Stimulated activated CD8-positive, alpha-beta memory T cell treated with anti-CD3 and anti-CD28 coated beads, Interleukin-15, amount 100 ng/mL, for 24 hours (primary cell): Measurements from ENCODE around the gene PIAS1.
"Not testable (repeated sequence)": the region's sequence is repeated elsewhere in the genome, so short reads cannot be mapped to it uniquely, and the experiment has no call there.

Experiments used
- DNase-seq: peaks from one replicate; pipeline ENCODE4 v3.0.0-alpha.2; 2020; ENCODE audit warnings: low read depth

The PIAS1 gene

DNA sequence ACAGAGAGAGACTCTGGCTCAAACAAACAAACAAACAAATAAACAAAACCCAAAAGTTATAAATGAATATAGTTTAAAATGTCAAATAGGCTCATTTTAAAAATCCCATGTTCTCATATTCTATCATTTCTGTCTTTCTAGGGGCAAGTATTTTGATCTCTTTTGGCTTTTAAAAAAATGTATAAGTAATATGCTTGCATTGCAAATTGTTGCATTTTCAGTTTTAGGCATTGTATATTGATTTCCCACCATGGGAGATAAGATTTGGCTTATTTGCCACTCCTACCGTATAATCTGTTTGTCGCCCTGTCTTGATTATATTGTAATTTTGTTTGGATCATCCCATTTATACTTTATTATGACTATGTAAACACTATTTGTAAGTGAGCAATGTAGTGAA lies 70.6 kb downstream of the PIAS1 start:
- no peak for DNase-seq

DNA sequence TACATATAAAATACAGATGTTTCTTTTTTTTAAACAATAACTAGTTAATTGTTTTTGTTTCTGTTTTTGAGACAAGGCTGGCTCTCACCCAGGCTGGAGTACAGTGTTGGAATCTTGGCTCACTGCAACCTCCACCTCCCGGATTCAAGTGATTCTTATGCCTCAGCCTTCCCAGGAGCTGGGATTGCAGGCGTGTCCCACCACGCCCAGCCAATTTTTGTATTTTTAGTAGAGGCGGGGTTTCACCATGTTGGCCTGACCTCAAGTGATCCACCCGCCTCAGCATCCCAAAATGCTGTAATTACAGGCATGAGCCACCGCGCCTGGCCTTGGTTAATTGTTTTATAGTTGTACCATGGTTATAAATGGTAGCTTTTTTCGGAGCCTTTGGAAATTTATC lies 72.3 kb downstream of the PIAS1 start:
- no peak for DNase-seq

DNA sequence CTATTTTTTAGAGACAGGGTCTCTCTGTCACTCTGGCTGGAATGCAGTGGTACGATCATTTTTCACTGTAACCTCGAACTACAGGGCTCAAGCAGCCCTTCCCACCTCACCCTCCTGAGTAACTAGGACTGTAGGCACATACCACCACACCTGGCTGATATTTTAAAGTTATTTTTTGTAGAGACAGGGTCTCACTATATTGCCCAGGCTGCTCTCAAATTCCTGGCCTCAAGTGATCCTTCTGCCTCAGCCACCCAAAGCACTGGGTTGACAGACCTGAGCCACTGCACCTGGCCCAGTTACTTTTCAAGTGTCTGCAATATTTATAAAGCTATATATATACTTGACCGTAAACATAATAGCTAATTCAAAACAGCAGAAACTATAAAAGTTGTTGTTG lies 75.0 kb downstream of the PIAS1 start:
- no peak for DNase-seq

GRCh38 chr15:68130851-68131250 lies 76.7 kb downstream of the PIAS1 start:
- no peak for DNase-seq

DNA sequence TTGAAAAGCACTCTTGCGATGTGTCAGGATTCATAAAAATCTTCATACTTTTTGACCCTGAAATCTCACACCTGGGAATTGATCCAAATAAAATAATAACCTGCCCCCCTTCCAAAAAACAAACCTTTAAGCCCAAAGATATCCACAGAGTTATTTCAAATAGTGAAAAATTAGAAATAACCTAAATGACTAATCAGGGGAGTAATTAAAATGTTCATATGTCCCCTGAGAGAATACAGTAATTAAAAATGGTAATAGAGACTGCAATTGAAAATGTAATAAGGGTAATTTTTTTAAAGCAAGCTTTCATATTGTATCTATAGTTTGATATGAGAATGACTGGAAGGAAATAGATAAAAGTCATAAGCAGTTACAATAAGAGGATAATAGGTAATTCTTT lies 83.0 kb downstream of the PIAS1 start:
- DNase-seq = no peak

- no peak for DNase-seq
These were observed 89.0 kb downstream of the PIAS1 start for GRCh38 chr15:68143129-68143528.

GRCh38 chr15:68143785-68144184 lies 89.7 kb downstream of the PIAS1 start:
- no peak for DNase-seq

DNA sequence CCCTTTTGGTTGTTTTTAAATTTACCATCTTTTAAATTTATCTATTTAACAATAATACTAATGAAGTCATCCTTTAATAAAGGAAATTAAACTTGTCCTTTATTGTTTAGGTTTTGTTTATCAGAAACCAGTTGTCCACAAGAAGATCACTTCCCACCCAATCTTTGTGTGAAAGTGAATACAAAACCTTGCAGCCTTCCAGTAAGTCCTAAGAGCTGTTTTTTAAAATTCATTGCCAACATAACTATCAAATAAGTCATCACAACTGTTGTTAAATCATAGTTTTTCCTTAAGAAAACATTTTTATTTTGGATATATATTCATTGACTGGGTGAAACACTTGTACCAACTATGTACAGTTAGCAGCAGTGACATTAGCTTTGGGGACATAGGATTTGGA lies 91.6 kb downstream of the PIAS1 start:
- DNase-seq = no peak

DNA sequence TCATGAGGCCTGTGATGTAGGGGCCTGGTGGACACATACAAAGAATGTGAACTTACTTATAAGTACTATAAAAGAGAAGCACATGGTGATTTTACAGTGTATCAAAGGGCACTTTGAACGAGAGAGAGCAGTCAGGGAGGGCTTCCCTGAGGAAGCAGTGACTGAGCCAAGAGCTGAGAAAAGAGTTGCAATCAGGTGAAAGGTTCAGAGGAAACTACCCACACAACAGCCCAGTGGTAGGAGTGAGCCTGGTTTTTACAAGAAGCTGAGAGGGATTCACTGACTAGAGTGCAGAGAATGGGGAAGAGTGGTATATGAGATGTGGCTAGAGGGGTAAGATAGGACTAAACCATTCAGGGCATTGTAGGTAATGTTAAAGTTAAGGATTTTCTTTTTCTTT lies 93.9 kb downstream of the PIAS1 start:
- DNase-seq = no peak

- no peak for DNase-seq
These were observed 94.9 kb downstream of the PIAS1 start for GRCh38 chr15:68149059-68149458.

- DNase-seq = no peak
These were observed 96.1 kb downstream of the PIAS1 start for GRCh38 chr15:68150187-68150586.

DNA sequence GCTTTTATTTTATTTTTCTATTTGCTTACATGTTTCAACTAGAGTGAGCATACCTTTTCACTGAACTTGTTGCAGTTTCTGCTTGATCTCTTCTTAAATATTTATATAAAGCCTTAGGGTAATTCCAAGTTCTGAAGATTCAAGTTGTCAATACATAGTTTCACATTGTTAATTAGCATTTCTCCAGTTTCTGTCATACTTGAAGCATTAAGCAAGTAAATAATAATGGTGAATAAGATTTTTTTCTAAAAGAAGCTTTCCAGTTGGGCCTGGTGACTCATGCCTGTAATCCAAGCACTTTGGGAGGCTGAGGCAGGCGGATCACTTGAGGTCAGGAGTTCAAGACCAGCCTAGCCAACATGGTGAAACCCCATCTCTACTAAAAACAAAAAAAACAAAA lies 97.2 kb downstream of the PIAS1 start:
- DNase-seq = no peak

GRCh38 chr15:68152342-68152741 lies 98.2 kb downstream of the PIAS1 start:
- DNase-seq = no peak

GRCh38 chr15:68154923-68155559 lies 100.9 kb downstream of the PIAS1 start:
- no peak for DNase-seq

DNA sequence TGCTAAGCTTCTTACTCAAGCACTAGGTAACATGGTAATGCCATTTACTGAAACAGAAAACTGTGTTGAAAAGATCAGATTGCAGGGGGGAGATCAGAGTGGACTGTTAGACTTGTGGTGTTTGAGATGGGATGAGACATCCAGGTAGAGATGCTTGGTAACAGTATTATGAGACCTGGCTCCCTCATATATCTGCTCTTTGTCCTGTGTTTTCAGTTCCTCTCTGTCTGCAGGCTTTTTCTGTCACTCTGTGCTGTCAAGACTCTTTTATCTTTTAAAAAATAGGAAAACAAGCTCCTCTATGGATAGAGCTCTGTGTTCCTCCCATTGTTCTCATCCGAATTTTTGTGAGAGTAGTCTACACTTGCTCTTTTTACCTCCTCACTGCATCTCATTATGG lies 103.0 kb downstream of the PIAS1 start:
- DNase-seq = no peak

DNA sequence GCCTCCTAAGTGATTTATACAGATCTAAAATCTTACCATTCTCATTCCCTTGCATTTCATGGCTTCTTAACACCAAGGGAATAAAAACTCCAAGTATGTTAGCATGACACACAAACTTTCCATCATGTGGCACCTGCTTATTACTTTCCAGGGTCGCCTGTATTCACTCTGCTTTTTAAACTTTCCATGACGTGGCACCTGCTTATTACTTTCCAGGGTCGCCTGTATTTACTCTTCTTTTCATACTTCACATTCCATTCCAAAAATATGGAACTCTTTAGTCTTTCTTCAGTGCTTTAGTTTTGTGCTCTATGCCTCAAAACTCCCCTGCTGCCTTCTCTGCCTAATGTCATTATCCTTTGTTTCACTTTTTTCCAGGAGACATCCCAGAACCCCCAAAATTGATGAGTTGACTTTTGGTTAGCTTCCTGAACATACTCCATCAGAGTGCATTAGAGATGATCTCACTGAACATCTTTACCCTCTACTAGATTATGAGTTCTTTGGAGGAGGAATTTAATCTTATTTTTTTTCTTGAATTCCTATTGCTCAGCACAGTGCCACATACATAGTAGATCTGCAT lies 104.0 kb downstream of the PIAS1 start:
- no peak for DNase-seq

DNA sequence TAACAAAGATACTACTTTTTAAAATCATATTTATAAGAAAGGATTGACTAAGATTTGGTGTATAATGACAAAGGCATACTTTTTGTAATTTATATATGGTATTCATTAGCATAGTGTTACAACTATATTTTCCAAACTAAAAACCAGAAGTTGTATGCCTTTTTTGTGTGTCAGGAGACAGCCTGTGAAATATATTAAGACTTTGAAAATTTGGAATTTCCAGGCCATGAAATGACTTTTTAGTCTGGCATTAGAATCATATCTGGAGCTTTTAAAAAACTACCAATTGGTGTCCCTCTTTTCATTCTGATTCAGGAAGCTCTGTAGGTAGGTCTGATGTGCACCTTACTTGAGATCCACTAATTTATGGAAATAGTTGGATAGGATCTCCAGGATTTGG lies 109.1 kb downstream of the PIAS1 start:
- no peak for DNase-seq

- no peak for DNase-seq
These were observed 112.7 kb downstream of the PIAS1 start for GRCh38 chr15:68166847-68167246.

GRCh38 chr15:68172037-68172436 lies 117.9 kb downstream of the PIAS1 start:
- not testable (repeated sequence) for DNase-seq

- DNase-seq = no peak
These were observed 119.0 kb downstream of the PIAS1 start for GRCh38 chr15:68173119-68173518.

GRCh38 chr15:68175526-68175925 lies 121.4 kb downstream of the PIAS1 start:
- no peak for DNase-seq

- DNase-seq = no peak
These were observed 122.5 kb downstream of the PIAS1 start for GRCh38 chr15:68176601-68177000.

DNA sequence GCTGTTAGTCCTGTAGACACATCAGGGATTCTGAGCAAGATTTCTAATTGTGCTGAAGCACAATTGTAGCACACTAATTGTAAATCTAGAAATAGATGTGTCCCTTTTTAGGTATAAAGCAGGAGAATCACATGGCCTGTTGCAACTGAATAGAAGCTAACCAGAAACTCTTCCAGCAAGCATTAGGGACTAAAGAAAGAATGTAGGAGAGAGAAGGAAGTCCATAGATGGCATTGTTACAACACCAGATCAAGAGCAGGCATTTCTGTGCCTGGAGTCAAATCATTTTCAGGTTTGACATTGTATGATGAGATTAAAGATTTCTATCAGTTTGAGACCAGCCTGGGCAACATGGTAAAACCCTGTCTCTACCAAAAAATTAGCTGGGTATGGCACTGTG lies 123.6 kb downstream of the PIAS1 start:
- DNase-seq = no peak

- DNase-seq = no peak
These were observed 129.7 kb downstream of the PIAS1 start for GRCh38 chr15:68183616-68184315.
